HepG2 (cell line): ENCODE data around the gene CEP250. TPM values are rescaled to one million over a fixed set of nuclear protein-coding genes. Genes with fewer than 3 reads are reported as not detected.

Experiments used
- IRF2 ChIP-seq: IDR thresholded peaks from 2 replicates; pipeline ENCODE4 v1.6.1; 2018; ENCODE audit warnings: missing genetic modification reagents, missing compliant biosample characterization
- NR1H2 ChIP-seq: sonication (generic); formaldehyde crosslinking; IDR thresholded peaks from 2 replicates; pipeline ENCODE4 v1.8.1; 2022; ENCODE audit warnings: low read depth, missing genetic modification reagents, borderline replicate concordance
- POLR2A ChIP-seq, 2 experiments: IDR thresholded peaks; 2 replicates each; pipeline ENCODE4 v1.6.1; 2011; ENCODE audit warnings: low read depth in 2 of 2, low read length in 2 of 2, mild to moderate bottlenecking in 1 of 2, moderate library complexity in 1 of 2; ENCODE audit not compliant: insufficient read depth in 1 of 2
- RXRB ChIP-seq: IDR thresholded peaks from 2 replicates; pipeline ENCODE4 v1.6.1; 2016; ENCODE audit warnings: borderline replicate concordance, missing genetic modification reagents, missing compliant biosample characterization
- SOX13 ChIP-seq, 3 experiments: fragments of 450-650 bp in 1 of 3; sonication (generic) in 1 of 3; formaldehyde crosslinking in 1 of 3; IDR thresholded peaks in 2 of 3; conservative IDR thresholded peaks in 1 of 3; 2 replicates each; pipeline versions ENCODE4 v1.5.0 to v1.6.1; 2016 to 2020; ENCODE audit warnings: antibody characterized with exemption in 1 of 3, mild to moderate bottlenecking in 1 of 3, missing compliant biosample characterization in 1 of 3, missing genetic modification reagents in 1 of 3, moderate library complexity in 1 of 3
- STAG1 ChIP-seq: sonication (generic); formaldehyde crosslinking; IDR thresholded peaks from 2 replicates; pipeline ENCODE4 v1.4.0; 2020; ENCODE audit warnings: missing genetic modification reagents
- ZBTB20 ChIP-seq: sonication (generic); formaldehyde crosslinking; IDR thresholded peaks from 2 replicates; pipeline ENCODE4 v1.8.1; 2023; ENCODE audit warnings: missing genetic modification reagents, low read depth, mild to moderate bottlenecking, borderline replicate concordance
- ZNF530 ChIP-seq: sonication (generic); formaldehyde crosslinking; IDR thresholded peaks from 2 replicates; pipeline ENCODE4 v1.5.0; 2020; ENCODE audit warnings: low read depth, mild to moderate bottlenecking, missing genetic modification reagents
- ZNF652 ChIP-seq: IDR thresholded peaks from 2 replicates; pipeline ENCODE4 v1.6.1; 2016; ENCODE audit warnings: low read depth, borderline replicate concordance
- polyA plus RNA-seq, 8 experiments: library from polyadenylated mRNA; depleted of rRNA in 3 of 8; stranded (reverse) in 7 of 8; unstranded in 1 of 8; fragments of >200 nt; fragmentation: Illumina TruSeq in 4 of 8; extraction: Trizol in 4 of 8; gene quantifications; 2 replicates each; pipeline versions ENCODE4 v1.2.1 to v1.2.3, GENCODE V29; 2011 to 2016; ENCODE audit warnings: low read depth in 4 of 8, missing spikeins in 1 of 8, mixed read lengths in 1 of 8; ENCODE audit not compliant: insufficient read depth in 1 of 8
- total RNA-seq, 5 experiments: library from RNA; depleted of rRNA; stranded (reverse); fragments of >200 nt; fragmentation: Illumina TruSeq; extraction: Trizol; gene quantifications; 2 replicates each; pipeline ENCODE4 v1.2.3, GENCODE V29; 2016; ENCODE audit warnings: low read depth in 1 of 5
- TF ChIP-seq, protein P1 (sequence below): sonication (generic); formaldehyde crosslinking; IDR thresholded peaks from 2 replicates; pipeline ENCODE4 v1.4.0; 2020; ENCODE audit warnings: low read depth, missing genetic modification reagents
- TF ChIP-seq, protein P2 (sequence below): sonication (generic); formaldehyde crosslinking; conservative IDR thresholded peaks from 2 replicates; pipeline ENCODE4 v1.8.0; 2022; ENCODE audit warnings: mild to moderate bottlenecking, moderate library complexity, missing genetic modification reagents
- TF ChIP-seq, protein P3 (sequence below): IDR thresholded peaks from 2 replicates; pipeline ENCODE4 v1.6.1; 2016; ENCODE audit warnings: missing genetic modification reagents, missing compliant biosample characterization
- TF ChIP-seq, protein P4 (sequence below): sonication (generic); formaldehyde crosslinking; IDR thresholded peaks from 2 replicates; pipeline ENCODE4 v1.5.1; 2020; ENCODE audit warnings: mild to moderate bottlenecking, missing genetic modification reagents, moderate library complexity

CEP250 gene
- total and polyA plus RNA-seq, 2 of the 13 experiments (the other 11 are each of a cell fraction or from before 2014, with no cell fraction given): 28.8 to 55.3 TPM

DNA sequence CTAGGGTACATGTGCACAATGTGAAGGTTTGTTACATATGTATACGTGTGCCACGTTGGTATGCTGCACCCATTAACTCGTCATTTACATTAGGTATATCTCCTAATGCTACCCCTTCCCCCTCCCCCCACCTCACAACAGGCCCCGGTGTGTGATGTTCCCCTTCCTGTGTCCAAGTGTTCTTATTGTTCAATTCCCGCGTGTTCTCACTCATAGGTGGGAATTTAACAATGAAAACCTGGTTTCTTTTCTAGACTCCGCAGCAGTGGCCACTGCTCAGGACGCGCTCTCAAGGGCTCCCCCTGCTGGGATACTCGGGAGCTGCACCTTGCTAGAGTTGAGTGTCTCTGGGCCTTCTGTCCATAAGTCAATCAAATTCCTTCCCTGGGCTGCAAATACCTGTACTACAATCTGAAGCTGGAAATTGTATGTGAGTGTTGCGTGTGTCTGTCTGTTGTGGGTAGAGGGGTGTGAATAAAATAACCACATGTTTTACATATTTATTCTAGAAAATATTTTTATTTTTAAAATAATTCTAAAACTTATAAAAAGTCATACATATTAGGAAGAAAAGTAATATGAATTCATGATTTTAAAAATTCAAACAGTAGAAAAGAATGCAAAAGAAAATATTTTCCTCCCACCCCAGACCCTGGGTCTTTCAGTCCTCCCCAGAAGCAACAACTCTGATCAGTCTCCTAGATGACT, 8.2 kb upstream of the CEP250 start (continued):
- TF ChIP-seq, protein P1, sequence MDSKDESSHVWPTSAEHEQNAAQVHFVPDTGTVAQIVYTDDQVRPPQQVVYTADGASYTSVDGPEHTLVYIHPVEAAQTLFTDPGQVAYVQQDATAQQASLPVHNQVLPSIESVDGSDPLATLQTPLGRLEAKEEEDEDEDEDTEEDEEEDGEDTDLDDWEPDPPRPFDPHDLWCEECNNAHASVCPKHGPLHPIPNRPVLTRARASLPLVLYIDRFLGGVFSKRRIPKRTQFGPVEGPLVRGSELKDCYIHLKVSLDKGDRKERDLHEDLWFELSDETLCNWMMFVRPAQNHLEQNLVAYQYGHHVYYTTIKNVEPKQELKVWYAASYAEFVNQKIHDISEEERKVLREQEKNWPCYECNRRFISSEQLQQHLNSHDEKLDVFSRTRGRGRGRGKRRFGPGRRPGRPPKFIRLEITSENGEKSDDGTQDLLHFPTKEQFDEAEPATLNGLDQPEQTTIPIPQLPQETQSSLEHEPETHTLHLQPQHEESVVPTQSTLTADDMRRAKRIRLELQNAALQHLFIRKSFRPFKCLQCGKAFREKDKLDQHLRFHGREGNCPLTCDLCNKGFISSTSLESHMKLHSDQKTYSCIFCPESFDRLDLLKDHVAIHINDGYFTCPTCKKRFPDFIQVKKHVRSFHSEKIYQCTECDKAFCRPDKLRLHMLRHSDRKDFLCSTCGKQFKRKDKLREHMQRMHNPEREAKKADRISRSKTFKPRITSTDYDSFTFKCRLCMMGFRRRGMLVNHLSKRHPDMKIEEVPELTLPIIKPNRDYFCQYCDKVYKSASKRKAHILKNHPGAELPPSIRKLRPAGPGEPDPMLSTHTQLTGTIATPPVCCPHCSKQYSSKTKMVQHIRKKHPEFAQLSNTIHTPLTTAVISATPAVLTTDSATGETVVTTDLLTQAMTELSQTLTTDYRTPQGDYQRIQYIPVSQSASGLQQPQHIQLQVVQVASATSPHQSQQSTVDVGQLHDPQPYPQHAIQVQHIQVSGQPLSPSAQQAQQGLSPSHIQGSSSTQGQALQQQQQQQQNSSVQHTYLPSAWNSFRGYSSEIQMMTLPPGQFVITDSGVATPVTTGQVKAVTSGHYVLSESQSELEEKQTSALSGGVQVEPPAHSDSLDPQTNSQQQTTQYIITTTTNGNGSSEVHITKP (CRISPR knock-in tag): 0 out of 2 replicates have a peak, but pooled peaks have one; percentile 31
- no peak for TF ChIP-seq NR1H2 (CRISPR knock-in tag)
- TF ChIP-seq POLR2A (IDR thresholded peaks at IDR 0.05; ENCODE audit: insufficient read depth in 1 of 2, low read depth in 2 of 2, low read length in 2 of 2): peak in 1 of 2 experiments; percentile 48; a peak in 2 of 4 replicates
- TF ChIP-seq, protein P2, sequence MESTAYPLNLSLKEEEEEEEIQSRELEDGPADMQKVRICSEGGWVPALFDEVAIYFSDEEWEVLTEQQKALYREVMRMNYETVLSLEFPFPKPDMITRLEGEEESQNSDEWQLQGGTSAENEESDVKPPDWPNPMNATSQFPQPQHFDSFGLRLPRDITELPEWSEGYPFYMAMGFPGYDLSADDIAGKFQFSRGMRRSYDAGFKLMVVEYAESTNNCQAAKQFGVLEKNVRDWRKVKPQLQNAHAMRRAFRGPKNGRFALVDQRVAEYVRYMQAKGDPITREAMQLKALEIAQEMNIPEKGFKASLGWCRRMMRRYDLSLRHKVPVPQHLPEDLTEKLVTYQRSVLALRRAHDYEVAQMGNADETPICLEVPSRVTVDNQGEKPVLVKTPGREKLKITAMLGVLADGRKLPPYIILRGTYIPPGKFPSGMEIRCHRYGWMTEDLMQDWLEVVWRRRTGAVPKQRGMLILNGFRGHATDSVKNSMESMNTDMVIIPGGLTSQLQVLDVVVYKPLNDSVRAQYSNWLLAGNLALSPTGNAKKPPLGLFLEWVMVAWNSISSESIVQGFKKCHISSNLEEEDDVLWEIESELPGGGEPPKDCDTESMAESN (CRISPR knock-in tag): peak; percentile 34; the same call in 1 of the 2 replicates
- no peak for TF ChIP-seq ZNF530 (CRISPR knock-in tag)
- TF ChIP-seq SOX13 (IDR thresholded peaks at IDR 0.05): no peak
- peak in 1 of 2 experiments; percentile 70; a peak in 2 of 4 replicates for TF ChIP-seq SOX13 (CRISPR knock-in tag; conservative IDR thresholded peaks at IDR 0.05 in 1 of 2, IDR thresholded peaks at IDR 0.05 in 1 of 2)
- TF ChIP-seq, protein P3, sequence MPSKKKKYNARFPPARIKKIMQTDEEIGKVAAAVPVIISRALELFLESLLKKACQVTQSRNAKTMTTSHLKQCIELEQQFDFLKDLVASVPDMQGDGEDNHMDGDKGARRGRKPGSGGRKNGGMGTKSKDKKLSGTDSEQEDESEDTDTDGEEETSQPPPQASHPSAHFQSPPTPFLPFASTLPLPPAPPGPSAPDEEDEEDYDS (CRISPR knock-in tag): peak; percentile 66
- TF ChIP-seq, protein P4, sequence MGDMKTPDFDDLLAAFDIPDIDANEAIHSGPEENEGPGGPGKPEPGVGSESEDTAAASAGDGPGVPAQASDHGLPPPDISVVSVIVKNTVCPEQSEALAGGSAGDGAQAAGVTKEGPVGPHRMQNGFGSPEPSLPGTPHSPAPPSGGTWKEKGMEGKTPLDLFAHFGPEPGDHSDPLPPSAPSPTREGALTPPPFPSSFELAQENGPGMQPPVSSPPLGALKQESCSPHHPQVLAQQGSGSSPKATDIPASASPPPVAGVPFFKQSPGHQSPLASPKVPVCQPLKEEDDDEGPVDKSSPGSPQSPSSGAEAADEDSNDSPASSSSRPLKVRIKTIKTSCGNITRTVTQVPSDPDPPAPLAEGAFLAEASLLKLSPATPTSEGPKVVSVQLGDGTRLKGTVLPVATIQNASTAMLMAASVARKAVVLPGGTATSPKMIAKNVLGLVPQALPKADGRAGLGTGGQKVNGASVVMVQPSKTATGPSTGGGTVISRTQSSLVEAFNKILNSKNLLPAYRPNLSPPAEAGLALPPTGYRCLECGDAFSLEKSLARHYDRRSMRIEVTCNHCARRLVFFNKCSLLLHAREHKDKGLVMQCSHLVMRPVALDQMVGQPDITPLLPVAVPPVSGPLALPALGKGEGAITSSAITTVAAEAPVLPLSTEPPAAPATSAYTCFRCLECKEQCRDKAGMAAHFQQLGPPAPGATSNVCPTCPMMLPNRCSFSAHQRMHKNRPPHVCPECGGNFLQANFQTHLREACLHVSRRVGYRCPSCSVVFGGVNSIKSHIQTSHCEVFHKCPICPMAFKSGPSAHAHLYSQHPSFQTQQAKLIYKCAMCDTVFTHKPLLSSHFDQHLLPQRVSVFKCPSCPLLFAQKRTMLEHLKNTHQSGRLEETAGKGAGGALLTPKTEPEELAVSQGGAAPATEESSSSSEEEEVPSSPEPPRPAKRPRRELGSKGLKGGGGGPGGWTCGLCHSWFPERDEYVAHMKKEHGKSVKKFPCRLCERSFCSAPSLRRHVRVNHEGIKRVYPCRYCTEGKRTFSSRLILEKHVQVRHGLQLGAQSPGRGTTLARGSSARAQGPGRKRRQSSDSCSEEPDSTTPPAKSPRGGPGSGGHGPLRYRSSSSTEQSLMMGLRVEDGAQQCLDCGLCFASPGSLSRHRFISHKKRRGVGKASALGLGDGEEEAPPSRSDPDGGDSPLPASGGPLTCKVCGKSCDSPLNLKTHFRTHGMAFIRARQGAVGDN (CRISPR knock-in tag): peak; percentile 17; the same call in 1 of the 2 replicates
- 0 out of 2 replicates have a peak, but pooled peaks have one; percentile 37 for TF ChIP-seq IRF2 (CRISPR knock-in tag)
- TF ChIP-seq ZBTB20 (CRISPR knock-in tag): 0 out of 2 replicates have a peak, but pooled peaks have one; percentile 37
- no peak for TF ChIP-seq ZNF652
- TF ChIP-seq RXRB (CRISPR knock-in tag): peak; percentile 55
- TF ChIP-seq STAG1 (CRISPR knock-in tag): peak; percentile 80
